Effector memory CD8-positive, alpha-beta T cell (primary cell): ENCODE measurements around the gene FARP1.

Source experiments
- ATAC-seq: fragments of 150-1000 bp; cut with Tn5 transposase; replicated peaks from 2 replicates; pipeline ENCODE4 v1.10.0; 2021; ENCODE audit warnings: mild to moderate bottlenecking, moderate library complexity
- DNase-seq, 3 experiments: peaks; one replicate each; pipeline ENCODE4 v3.0.0; 2021
- H3K27ac Mint-ChIP-seq, 2 donors: one replicate each; pipeline ENCODE4 v1.8.0; 2022; ENCODE audit warnings: mild to moderate bottlenecking in 2 of 2, mixed read lengths in 2 of 2, moderate library complexity in 2 of 2
- H3K27me3 Mint-ChIP-seq, 2 donors: one replicate each; pipeline ENCODE4 v1.8.0; 2022; ENCODE audit warnings: mixed read lengths in 2 of 2
- H3K36me3 Mint-ChIP-seq: one replicate; pipeline ENCODE4 v1.8.0; 2022; ENCODE audit warnings: mild to moderate bottlenecking, moderate library complexity, mixed read lengths; ENCODE audit not compliant: insufficient read depth
- H3K4me1 Mint-ChIP-seq, 2 donors: one replicate each; pipeline ENCODE4 v1.8.0; 2022; ENCODE audit warnings: low read depth in 2 of 2, mixed read lengths in 2 of 2
- H3K4me3 Mint-ChIP-seq, 2 donors: one replicate each; pipeline ENCODE4 v1.8.0; 2022; ENCODE audit warnings: mild to moderate bottlenecking in 2 of 2, mixed read lengths in 2 of 2, moderate library complexity in 2 of 2
- H3K9me3 Mint-ChIP-seq, 2 donors: one replicate each; pipeline ENCODE4 v1.8.0; 2022; ENCODE audit warnings: mixed read lengths in 2 of 2

Gene FARP1

GRCh38 chr13:98239162-98240076, 96.5 kb downstream of the FARP1 start:
- no peaks in the 10 kb centered on the region for H3K36me3 Mint-ChIP-seq
- no peak overlapping the region for H3K27ac Mint-ChIP-seq
- no peaks in the 10 kb centered on the region for H3K9me3 Mint-ChIP-seq
- no peaks in the 10 kb centered on the region for H3K4me1 Mint-ChIP-seq
- DNase-seq (no peak), ATAC-seq (no peak)
- no peak overlapping the region for H3K4me3 Mint-ChIP-seq
- peaks cover 2 to 35% of the 10 kb centered on the region in 2 donors for H3K27me3 Mint-ChIP-seq

DNA sequence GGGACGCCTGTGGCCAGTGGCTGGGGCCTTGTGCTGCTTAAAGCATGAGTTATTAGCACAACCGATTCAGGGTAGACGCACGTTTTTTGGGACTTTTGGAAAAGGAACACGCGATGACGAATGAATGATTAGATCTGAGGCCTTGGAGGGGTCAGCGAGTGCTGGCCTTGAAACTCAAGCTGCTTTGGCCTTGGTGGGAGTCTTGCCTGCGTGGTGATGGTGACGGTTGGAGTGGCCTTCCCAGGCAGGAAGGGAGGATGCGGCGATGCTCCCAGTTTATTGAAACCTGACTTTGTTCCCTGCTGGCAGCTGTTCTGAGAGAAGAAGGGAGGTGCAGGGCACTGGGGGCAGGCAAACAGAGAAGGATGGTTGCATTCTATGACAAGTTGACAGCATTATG, 97.2 kb downstream of the FARP1 start:
- ATAC-seq: no peak
- Mint-ChIP-seq H3K4me3 (no peak overlapping the region), H3K27me3 (peaks cover 6 to 35% of the 10 kb centered on the region in 2 donors), H3K36me3 (no peaks in the 10 kb centered on the region), H3K4me1 (no peaks in the 10 kb centered on the region), H3K9me3 (no peaks in the 10 kb centered on the region), H3K27ac (no peak overlapping the region)
- no peak for DNase-seq

DNA sequence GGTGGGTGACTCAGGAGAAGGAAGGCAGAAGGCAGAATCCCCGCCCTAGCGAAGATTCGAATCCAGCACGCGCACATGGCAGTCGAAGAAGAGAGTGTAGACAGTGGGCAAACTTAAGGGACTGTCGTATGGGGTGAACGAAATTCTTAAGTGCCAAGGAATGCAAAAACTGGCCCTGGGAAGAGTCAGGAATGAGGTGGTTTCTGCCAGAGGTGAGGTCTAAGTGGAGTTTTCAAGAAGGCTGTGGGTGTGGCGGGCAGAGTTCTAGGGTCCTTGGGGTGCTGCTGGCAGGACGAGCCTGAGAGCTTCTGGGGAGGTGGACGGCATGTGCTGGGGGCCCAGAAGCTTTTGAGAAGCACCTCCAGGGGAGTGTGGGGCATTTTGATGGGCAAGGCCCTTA, 98.1 kb downstream of the FARP1 start:
- Mint-ChIP-seq H3K27ac (no peak overlapping the region), H3K9me3 (no peaks in the 10 kb centered on the region), H3K36me3 (no peaks in the 10 kb centered on the region), H3K4me1 (no peaks in the 10 kb centered on the region), H3K4me3 (no peak overlapping the region), H3K27me3 (peaks cover 6 to 35% of the 10 kb centered on the region in 2 donors)
- ATAC-seq (no peak), DNase-seq (no peak)

- Mint-ChIP-seq H3K9me3 (no peaks in the 10 kb centered on the region), H3K36me3 (no peaks in the 10 kb centered on the region)
These were observed 99.1 kb downstream of the FARP1 start for GRCh38 chr13:98241976-98242375.

GRCh38 chr13:98242403-98242802, 99.5 kb downstream of the FARP1 start:
- DNase-seq: no peak
- no peak for ATAC-seq
- no peak overlapping the region for H3K27ac Mint-ChIP-seq
- H3K9me3 Mint-ChIP-seq: no peaks in the 10 kb centered on the region
- H3K4me3 Mint-ChIP-seq: no peak overlapping the region
- no peaks in the 10 kb centered on the region for H3K4me1 Mint-ChIP-seq
- peaks cover 10 to 44% of the 10 kb centered on the region in 2 donors for H3K27me3 Mint-ChIP-seq
- H3K36me3 Mint-ChIP-seq: no peaks in the 10 kb centered on the region

More at GRCh38 chr13:98241976-98242375, 99.1 kb downstream of the FARP1 start:
- ATAC-seq (no peak), DNase-seq (no peak)
- Mint-ChIP-seq H3K27ac (no peak overlapping the region), H3K4me3 (no peak overlapping the region), H3K4me1 (no peaks in the 10 kb centered on the region), H3K27me3 (peaks cover 6 to 39% of the 10 kb centered on the region in 2 donors)

DNA sequence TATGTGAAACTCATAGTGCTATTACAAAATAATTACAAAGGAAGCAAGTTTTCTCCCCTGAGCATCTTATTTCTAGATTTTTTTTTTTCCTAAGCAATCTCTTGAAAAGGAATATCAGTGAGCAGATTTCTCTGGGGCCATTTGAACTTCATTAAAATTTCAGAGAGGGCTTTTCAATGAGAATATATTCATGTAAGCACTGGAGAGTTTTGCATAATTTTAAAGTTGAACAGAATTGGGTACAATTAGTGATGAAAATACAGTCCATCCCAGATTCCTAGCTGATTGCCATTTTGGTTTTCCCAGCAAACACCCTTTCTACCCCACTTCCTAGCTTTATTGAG, 101.0 kb downstream of the FARP1 start:
- Mint-ChIP-seq H3K4me3 (no peak overlapping the region), H3K4me1 (no peaks in the 10 kb centered on the region), H3K27ac (no peak overlapping the region), H3K9me3 (no peaks in the 10 kb centered on the region), H3K36me3 (no peaks in the 10 kb centered on the region), H3K27me3 (peaks cover 12 to 47% of the 10 kb centered on the region in 2 donors)
- ATAC-seq: no peak
- no peak for DNase-seq

- DNase-seq: no peak
- Mint-ChIP-seq H3K4me1 (no peaks in the 10 kb centered on the region), H3K27me3 (peaks cover 12 to 25% of the 10 kb centered on the region in 2 donors), H3K4me3 (no peak overlapping the region), H3K36me3 (no peaks in the 10 kb centered on the region), H3K27ac (no peak overlapping the region), H3K9me3 (no peaks in the 10 kb centered on the region)
- no peak for ATAC-seq
These were observed 103.8 kb downstream of the FARP1 start for GRCh38 chr13:98246538-98247172.

DNA sequence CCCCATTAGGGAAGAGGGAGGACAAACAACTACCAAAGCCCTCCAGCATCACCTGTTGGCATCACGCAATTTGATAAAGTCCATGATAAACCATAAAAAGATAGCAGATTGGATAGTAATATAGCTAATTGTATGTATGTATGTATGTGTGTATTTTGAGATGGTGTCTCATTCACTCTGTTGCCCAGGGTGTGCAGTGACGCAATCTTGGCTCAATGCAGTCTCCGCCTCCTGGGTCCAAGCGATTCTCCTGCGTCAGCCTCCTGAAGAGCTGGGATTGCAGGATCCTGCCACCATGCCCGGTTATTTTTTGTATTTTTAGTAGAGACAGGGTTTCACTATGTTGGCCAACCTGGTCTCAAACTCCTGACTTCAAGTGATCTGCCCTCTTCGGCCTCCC, 108.8 kb downstream of the FARP1 start:
- no peak overlapping the region for H3K4me3 Mint-ChIP-seq
- no peaks in the 10 kb centered on the region for H3K4me1 Mint-ChIP-seq
- ATAC-seq (no peak), DNase-seq (no peak)
- H3K27me3 Mint-ChIP-seq: peaks cover 12 to 34% of the 10 kb centered on the region in 2 donors
- H3K27ac Mint-ChIP-seq: no peak overlapping the region
- no peaks in the 10 kb centered on the region for H3K9me3 Mint-ChIP-seq
- H3K36me3 Mint-ChIP-seq: no peaks in the 10 kb centered on the region

- Mint-ChIP-seq H3K4me3 (no peak overlapping the region), H3K27me3 (peaks cover 11 to 21% of the 10 kb centered on the region in 2 donors), H3K9me3 (no peaks in the 10 kb centered on the region), H3K27ac (no peak overlapping the region), H3K36me3 (no peaks in the 10 kb centered on the region), H3K4me1 (no peaks in the 10 kb centered on the region)
- DNase-seq (no peak), ATAC-seq (no peak)
These were observed 110.1 kb downstream of the FARP1 start for GRCh38 chr13:98252931-98253470.

- Mint-ChIP-seq H3K4me3 (no peak overlapping the region), H3K4me1 (no peaks in the 10 kb centered on the region), H3K27me3 (peaks cover 11 to 16% of the 10 kb centered on the region in 2 donors), H3K36me3 (no peaks in the 10 kb centered on the region), H3K9me3 (no peaks in the 10 kb centered on the region), H3K27ac (no peak overlapping the region)
- DNase-seq (no peak), ATAC-seq (no peak)
These were observed 110.6 kb downstream of the FARP1 start for GRCh38 chr13:98253526-98253925.

DNA sequence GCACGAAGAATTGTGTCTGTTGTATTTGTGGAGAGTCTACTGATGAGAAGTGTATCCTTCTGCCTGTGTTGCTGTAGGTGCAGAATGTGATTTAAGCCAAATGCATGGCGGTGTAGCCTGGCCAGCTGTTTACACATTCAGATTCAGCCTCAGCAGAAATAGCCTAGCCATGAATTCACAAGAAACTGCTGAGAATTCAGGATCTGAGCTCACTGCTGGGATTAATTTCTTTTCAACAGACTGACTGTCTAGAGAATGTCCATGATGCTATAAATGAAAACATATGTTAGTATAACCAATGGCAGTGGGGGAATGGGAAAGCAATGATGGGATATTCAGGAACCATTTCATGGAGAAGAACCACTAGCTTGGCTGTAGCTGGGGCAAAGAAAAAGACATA, 111.6 kb downstream of the FARP1 start:
- Mint-ChIP-seq H3K4me3 (no peak overlapping the region), H3K27me3 (peaks cover 11% of the 10 kb centered on the region in 2 donors), H3K4me1 (no peaks in the 10 kb centered on the region), H3K27ac (no peak overlapping the region), H3K36me3 (no peaks in the 10 kb centered on the region), H3K9me3 (no peaks in the 10 kb centered on the region)
- DNase-seq (no peak), ATAC-seq (no peak)

GRCh38 chr13:98258226-98258625, 115.3 kb downstream of the FARP1 start:
- Mint-ChIP-seq H3K27ac (no peak overlapping the region), H3K4me1 (no peaks in the 10 kb centered on the region), H3K4me3 (no peak overlapping the region)

GRCh38 chr13:98260357-98261164, 117.7 kb downstream of the FARP1 start:
- Mint-ChIP-seq H3K27me3 (peaks cover 11 to 20% of the 10 kb centered on the region in 2 donors), H3K27ac (no peak overlapping the region), H3K4me3 (no peak overlapping the region), H3K36me3 (no peaks in the 10 kb centered on the region), H3K9me3 (no peaks in the 10 kb centered on the region), H3K4me1 (no peaks in the 10 kb centered on the region)
- no peak for ATAC-seq
- DNase-seq: no peak

More at GRCh38 chr13:98258226-98258625, 115.3 kb downstream of the FARP1 start:
- no peaks in the 10 kb centered on the region for H3K9me3 Mint-ChIP-seq
- ATAC-seq (no peak), DNase-seq (no peak)
- peaks cover 11 to 22% of the 10 kb centered on the region in 2 donors for H3K27me3 Mint-ChIP-seq
- no peaks in the 10 kb centered on the region for H3K36me3 Mint-ChIP-seq
